NOMO-1 treated with DMSO at 0.1 percent for 48 hours (cell line): ENCODE measurements around the gene MCC.

Experiments
- DNase-seq: peaks from one replicate; lab custom pipeline; 2025; ENCODE audit not compliant: unreplicated experiment; lab: John Stamatoyannopoulos, UW

The MCC gene

GRCh38 chr5:113252066-113252465 lies 236.2 kb downstream of the MCC start:
- DNase-seq, result no peak

GRCh38 chr5:113250341-113250953 lies 237.8 kb downstream of the MCC start:
- no peak for DNase-seq

- DNase-seq, result no peak
Observed at GRCh38 chr5:113249206-113249605, 239.0 kb downstream of the MCC start.

- peak; percentile 28 for DNase-seq
Observed at GRCh38 chr5:113246361-113246870, 241.8 kb downstream of the MCC start.

DNA sequence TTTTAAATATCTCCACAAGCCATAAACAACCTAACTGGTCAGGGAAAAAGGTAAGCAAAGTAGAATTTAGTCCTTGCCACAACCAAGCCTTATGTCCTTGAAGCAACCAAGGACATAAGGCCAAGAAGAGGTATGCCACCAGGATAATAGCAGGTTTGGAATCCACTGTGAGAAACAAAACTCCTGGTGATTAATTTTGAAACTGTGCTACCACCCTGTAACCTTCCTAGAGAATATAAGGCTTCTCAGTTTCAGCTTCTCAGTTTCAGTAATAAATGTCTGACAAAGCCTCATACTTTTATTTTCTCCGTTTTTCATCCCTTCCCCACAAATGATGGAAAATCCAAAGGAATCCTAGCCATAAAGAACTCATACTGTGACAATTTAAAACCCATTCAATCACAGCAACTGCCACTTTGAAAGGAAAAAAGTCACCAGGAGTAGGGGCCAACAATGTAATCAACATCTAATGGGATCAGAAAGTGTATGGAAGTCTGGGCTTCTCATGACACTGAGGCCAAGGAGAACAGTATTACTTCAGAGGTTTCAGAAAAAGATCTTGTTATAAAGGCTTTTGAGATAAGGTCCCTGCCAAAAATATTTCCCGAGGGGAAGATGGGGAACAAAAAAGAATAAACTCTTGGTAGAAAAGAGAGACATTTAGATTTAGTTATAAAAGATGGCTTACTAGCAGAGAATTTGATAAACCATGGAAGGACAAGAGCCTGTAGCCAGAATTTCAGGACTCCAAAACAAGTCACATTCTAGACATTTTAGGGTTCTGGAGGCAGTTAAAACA lies 242.6 kb downstream of the MCC start:
- no peak for DNase-seq

DNA sequence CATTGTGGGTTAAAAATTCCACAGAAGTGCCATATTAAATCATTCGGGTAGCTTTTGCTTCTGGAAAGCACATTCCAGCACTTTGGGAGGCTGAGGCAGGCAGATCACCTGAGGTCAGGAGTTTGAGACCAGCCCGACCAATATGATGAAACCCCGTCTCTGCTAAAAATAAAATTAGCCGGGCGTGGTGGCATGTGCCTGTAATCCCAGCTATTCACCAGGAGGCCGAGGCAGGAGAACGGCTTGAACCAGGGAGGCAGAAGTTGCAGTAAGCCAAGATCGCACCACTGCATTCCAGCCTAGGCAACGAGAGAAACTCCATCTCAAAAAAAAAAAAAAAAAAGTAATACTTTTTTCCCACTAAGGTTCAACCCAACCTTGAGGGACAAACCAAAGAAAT lies 243.3 kb downstream of the MCC start:
- no peak for DNase-seq

DNA sequence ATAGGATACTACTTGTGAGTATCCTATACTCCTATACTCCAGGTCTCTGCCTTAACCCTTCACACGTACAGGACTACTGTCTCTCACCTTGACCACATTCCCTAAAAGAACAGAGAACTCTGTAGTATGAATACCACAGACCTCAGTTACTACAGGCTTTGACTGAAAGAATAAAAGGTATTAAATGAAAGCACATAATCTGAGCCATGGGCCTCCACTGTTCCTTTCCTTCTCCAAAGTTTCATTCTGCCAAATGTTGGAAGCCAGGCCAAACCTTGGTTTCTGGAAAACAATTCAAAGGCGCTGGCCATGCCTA lies 244.9 kb downstream of the MCC start:
- no peak for DNase-seq

DNA sequence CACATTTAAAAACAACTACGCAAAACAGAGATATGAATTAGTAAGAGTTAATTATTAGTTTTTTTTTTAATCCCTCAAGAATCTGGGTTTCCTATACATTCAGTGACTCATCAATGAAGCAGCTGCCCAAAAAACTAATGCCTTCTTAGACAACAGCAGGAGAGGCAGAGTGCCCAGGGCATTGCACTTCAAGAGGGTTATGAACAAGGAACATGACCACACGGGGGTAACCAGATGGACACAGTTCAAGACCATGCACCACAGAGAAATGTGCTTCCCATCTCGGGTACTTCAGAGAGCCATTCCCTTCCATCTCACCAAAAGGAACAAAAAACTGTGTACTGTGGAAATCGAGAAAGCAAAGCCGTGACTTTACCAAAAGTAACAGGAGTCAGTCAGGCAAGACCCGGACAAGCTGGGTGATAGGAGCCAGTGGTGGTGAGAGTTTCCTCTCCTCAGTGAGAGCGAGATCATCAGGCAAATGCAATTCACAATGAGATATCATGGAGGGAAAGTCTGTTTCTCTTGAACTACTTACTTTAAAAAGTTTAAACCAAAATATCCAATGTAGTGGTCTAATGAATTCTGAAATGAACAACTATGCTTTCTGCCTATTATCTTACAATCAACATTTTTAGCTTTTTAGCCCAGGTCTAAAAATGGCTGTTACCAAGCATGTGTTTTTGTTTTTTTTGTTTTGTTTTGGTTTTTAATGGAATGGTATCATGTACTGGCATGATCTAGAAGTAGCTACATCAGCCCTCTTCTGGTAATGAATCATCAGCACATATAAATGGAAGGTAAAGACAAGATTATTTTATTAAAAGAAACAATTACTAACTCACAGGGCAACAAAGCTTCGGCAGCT lies 245.5 kb downstream of the MCC start:
- DNase-seq, result no peak

- no peak for DNase-seq
Observed at GRCh38 chr5:113240951-113241726, 247.1 kb downstream of the MCC start.

DNA sequence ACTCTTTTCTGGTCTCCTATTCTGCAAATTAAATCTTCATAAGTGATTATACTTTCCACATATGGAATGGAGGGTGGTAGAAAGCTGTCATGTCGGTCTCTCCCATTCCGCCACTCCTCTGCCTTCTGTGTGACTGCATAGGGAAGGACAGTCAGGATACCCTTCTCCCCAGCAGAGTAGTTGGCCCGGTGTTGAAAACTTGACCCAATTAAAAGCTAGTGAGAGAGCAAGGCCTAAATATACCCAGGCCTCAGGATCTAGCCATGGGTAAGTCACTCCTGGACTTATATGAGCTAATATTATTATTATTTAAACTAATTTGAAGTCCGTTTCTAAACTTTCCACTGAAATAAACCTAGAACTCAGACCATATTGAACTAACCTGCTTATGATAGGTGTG lies 248.2 kb downstream of the MCC start:
- no peak for DNase-seq

- no peak for DNase-seq
Observed at GRCh38 chr5:113237893-113238292, 250.4 kb downstream of the MCC start.

GRCh38 chr5:113236536-113237288 lies 251.5 kb downstream of the MCC start:
- no peak for DNase-seq

- no peak for DNase-seq
Observed at GRCh38 chr5:113235884-113236283, 252.4 kb downstream of the MCC start.

GRCh38 chr5:113234546-113234945 lies 253.7 kb downstream of the MCC start:
- DNase-seq, result no peak

- DNase-seq, result no peak
Observed at GRCh38 chr5:113233606-113234005, 254.6 kb downstream of the MCC start.

- DNase-seq, result no peak
Observed at GRCh38 chr5:113232667-113233066, 255.6 kb downstream of the MCC start.

DNA sequence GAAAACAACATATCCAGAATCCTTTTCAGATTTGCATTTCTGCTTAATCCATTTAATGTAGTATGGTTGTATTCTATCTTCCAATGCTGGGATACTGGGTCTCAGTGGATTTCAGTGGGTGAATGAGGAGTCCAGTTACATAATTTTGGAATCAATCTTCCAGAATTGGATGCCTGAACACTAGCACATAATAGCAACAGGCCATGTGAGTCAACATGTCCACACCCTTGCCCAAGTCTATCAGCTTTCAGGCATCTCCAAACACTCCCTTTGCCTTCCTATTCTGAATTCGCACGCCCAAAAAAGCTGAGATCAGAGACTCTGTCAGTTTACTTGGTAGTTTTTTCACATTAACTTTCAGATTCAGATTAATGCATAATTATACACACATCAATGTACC lies 256.0 kb downstream of the MCC start:
- no peak for DNase-seq

- DNase-seq, result no peak
Observed at GRCh38 chr5:113231653-113232000, 256.6 kb downstream of the MCC start.

DNA sequence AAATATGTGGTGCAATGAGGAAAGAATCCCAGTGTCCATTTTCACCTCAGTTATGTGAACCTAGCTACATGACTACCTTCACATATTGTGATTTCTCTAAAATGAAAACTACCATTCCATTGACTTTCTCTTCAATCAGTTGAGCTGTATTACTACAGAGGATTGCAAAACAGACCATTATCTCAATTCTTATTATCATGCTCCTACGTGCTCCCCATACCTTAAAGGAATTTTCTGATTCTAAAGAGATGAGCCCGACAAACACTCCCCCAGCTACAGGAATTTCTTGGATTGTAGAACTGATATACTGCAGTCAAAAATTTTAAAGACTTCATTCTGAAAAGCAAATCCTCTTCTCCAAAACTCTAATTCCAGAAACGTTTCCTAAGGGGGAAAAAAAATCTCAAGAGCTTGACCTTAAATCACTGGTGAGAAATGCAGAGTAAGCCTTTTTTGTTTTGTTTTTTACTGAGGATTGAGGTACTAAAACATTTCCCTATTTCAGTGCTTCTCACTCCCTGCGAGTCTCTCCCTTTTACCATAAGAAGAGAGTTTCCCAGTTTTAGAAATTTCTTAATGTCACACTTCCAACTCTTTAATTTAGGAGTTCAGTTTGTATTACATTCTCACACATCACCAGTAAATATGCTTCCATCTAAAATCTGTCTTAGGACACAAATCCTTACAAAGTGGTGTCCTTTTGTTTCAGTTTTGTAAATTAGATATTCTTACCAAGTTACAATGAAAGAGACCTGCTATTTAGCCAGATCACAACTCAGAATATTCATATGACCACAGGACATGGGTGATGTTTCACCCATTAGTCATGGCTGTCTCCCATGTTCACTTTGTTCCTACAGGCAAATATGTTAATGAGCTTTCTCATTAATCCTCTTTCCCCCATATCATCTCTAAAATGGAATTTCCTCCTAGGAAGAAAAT lies 257.3 kb downstream of the MCC start:
- DNase-seq, result no peak
